Right ventricle myocardium superior (tissue), 1 donor: ENCODE data around the gene FMN1. TPM values are rescaled to one million over a fixed set of nuclear protein-coding genes. Genes with fewer than 3 reads are reported as not detected.
A peak's percentile ranks its signal among the peaks of the same experiment; 100 is the strongest.

Experiments used
- ATAC-seq: fragments of 200-7000 bp; cut with Tn5 transposase; one replicate; pipeline ENCODE4 v1.9.1; 2020; ENCODE audit warnings: mild to moderate bottlenecking; ENCODE audit not compliant: poor library complexity
- DNase-seq: peaks from one replicate; pipeline ENCODE4 v3.0.0-alpha.2; 2020
- intact Hi-C: fragments of 100-400 bp; cut with DNase I; formaldehyde crosslinking; loops from one replicate; pipeline ENCODE4 v1.11.2; 2022
- total RNA-seq: library from RNA; stranded (reverse); fragmentation: NEBNext Ultra II Directional; extraction: Animal tissue kit (Norgen Biotek cat#: 25700); gene quantifications from one replicate; pipeline ENCODE4 v1.2.1, GENCODE V29; 2021
- donor health status: DM: no; HTN: yes; CAD: no; lungs with severe emphysema.

FMN1 gene
- total RNA-seq, 1 donor from 2014 or later: 2.9 TPM

GRCh38 chr15:33161209-33161608 lies 33.3 kb downstream of the FMN1 start:
- no peak for ATAC-seq
- intact Hi-C loops: no loop called here
- no peak for DNase-seq

GRCh38 chr15:33160581-33161165 lies 33.8 kb downstream of the FMN1 start:
- intact Hi-C loops: no loop called here
- no peak for DNase-seq
- peak; percentile 79 for ATAC-seq

GRCh38 chr15:33159726-33160453 lies 34.6 kb downstream of the FMN1 start:
- no peak for ATAC-seq
- intact Hi-C loops: no loop called here
- DNase-seq: no peak

- DNase-seq (no peak), ATAC-seq (peak; percentile 44)
- intact Hi-C loops: no loop called here
These were observed 36.1 kb downstream of the FMN1 start for GRCh38 chr15:33158366-33158765.

- intact Hi-C loops: no loop called here
- no peak for ATAC-seq
These were observed 37.0 kb downstream of the FMN1 start for GRCh38 chr15:33157371-33158037.

GRCh38 chr15:33155691-33156420 lies 38.7 kb downstream of the FMN1 start:
- ATAC-seq (no peak), DNase-seq (no peak)
- intact Hi-C loops: no loop called here

More at GRCh38 chr15:33157371-33158037, 37.0 kb downstream of the FMN1 start:
- DNase-seq: no peak

GRCh38 chr15:33154351-33155166 lies 40.0 kb downstream of the FMN1 start:
- peak; percentile 56 for DNase-seq
- ATAC-seq: peak; percentile 59
- intact Hi-C loops: no loop called here

- DNase-seq (no peak), ATAC-seq (no peak)
- intact Hi-C loops: no loop called here
These were observed 41.0 kb downstream of the FMN1 start for GRCh38 chr15:33153548-33153947.

- intact Hi-C loops: no loop called here
- peak; percentile 66 for ATAC-seq
- no peak for DNase-seq
These were observed 41.9 kb downstream of the FMN1 start for GRCh38 chr15:33152502-33153109.

GRCh38 chr15:33150971-33151370 lies 43.5 kb downstream of the FMN1 start:
- intact Hi-C loops: no loop called here
- no peak for DNase-seq
- ATAC-seq: peak; percentile 35

- ATAC-seq: no peak
- intact Hi-C loops: no loop called here
- DNase-seq: no peak
These were observed 44.0 kb downstream of the FMN1 start for GRCh38 chr15:33150431-33150941.

GRCh38 chr15:33149919-33150318 lies 44.6 kb downstream of the FMN1 start:
- intact Hi-C loops: no loop called here
- DNase-seq (no peak), ATAC-seq (no peak)

GRCh38 chr15:33148129-33148751 lies 46.3 kb downstream of the FMN1 start:
- intact Hi-C loops: no loop called here
- no peak for ATAC-seq

GRCh38 chr15:33146051-33146450 lies 48.5 kb downstream of the FMN1 start:
- intact Hi-C loops: no loop called here
- ATAC-seq (no peak), DNase-seq (no peak)

More at GRCh38 chr15:33148129-33148751, 46.3 kb downstream of the FMN1 start:
- no peak for DNase-seq

- DNase-seq (no peak), ATAC-seq (no peak)
- intact Hi-C loops: no loop called here
These were observed 49.1 kb downstream of the FMN1 start for GRCh38 chr15:33145447-33145846.

GRCh38 chr15:33142708-33143107 lies 51.8 kb downstream of the FMN1 start:
- DNase-seq (no peak), ATAC-seq (no peak)
- intact Hi-C loops: no loop called here

GRCh38 chr15:33138000-33138399 lies 56.5 kb downstream of the FMN1 start:
- intact Hi-C loops: loop anchor here (10.0 kb wide), 1 partner anchor 113 kb away; no protein-coding TSS in a partner anchor
- ATAC-seq: no peak
- no peak for DNase-seq
